H1 (cell line): ENCODE measurements around the gene ATP11A. TPM values are rescaled to one million over a fixed set of nuclear protein-coding genes. Genes with fewer than 3 reads are reported as not detected.

Source experiments
- CTCF ChIA-PET: fragments of 300-600 bp; sonication (Branson Sonifier 250); formaldehyde crosslinking; loops from one replicate; lab custom pipeline; 2021; ENCODE audit not compliant: partially characterized antibody; lab: Charles Lee
- POLR2A ChIA-PET: fragments of 300-600 bp; sonication (Branson Sonifier 250); formaldehyde crosslinking; loops from one replicate; lab custom pipeline; 2021; ENCODE audit warnings: inconsistent platforms; ENCODE audit not compliant: partially characterized antibody; lab: Charles Lee
- DNase-seq, 2 experiments: peaks; one replicate each; pipeline versions ENCODE4 v3.0.0 to v3.0.0-alpha.2; 2010 to 2022; ENCODE audit warnings: low spot score in 2 of 2, low read depth in 1 of 2, mixed read lengths in 1 of 2
- FAIRE-seq: peaks from 2 replicates; lab custom pipeline; 2011; peaks lifted over from hg19 to GRCh38; lab: Jason Lieb, UNC
- H2AFZ ChIP-seq: 2 replicates; pipeline ENCODE4 v1.8.1; 2012; ENCODE audit warnings: low read length, inconsistent platforms
- H2AK5ac ChIP-seq: 2 replicates; pipeline ENCODE4 v1.6.1; 2013; ENCODE audit warnings: low read depth, low read length
- H2BK120ac ChIP-seq: replicated peaks from 2 replicates; pipeline ENCODE3; 2013; ENCODE audit warnings: low read depth, low read length, inconsistent platforms
- H2BK12ac ChIP-seq: 2 replicates; pipeline ENCODE4 v1.6.1; 2013; ENCODE audit warnings: low read depth, low read length
- H2BK15ac ChIP-seq: 2 replicates; pipeline ENCODE4 v1.6.1; 2013; ENCODE audit warnings: low read length
- H2BK20ac ChIP-seq: 2 replicates; pipeline ENCODE4 v1.6.1; 2013; ENCODE audit warnings: low read length
- H2BK5ac ChIP-seq: 2 replicates; pipeline ENCODE4 v1.6.1; 2013; ENCODE audit warnings: low read depth, low read length
- H3K14ac ChIP-seq: 2 replicates; pipeline ENCODE4 v1.6.1; 2013; ENCODE audit warnings: inconsistent platforms; ENCODE audit not compliant: insufficient read length
- H3K18ac ChIP-seq: 2 replicates; pipeline ENCODE4 v1.6.1; 2013; ENCODE audit warnings: low read length; ENCODE audit errors: extremely low read depth
- H3K23ac ChIP-seq: 2 replicates; pipeline ENCODE4 v1.6.1; 2013; ENCODE audit warnings: inconsistent platforms; ENCODE audit not compliant: insufficient read length
- H3K23me2 ChIP-seq: 2 replicates; pipeline ENCODE4 v1.6.1; 2013; ENCODE audit warnings: low read depth, low read length
- H3K27ac ChIP-seq: 2 replicates; pipeline ENCODE4 v1.6.1; 2011; ENCODE audit warnings: low read depth, low read length, inconsistent platforms
- H3K27me3 ChIP-seq, 4 experiments: replicated peaks in 1 of 4; 1 replicate in 1 of 4; 2 replicates in 3 of 4; pipeline versions ENCODE4 v1.6.1 to v1.8.1; 2011 to 2013; ENCODE audit warnings: low read length in 3 of 4, mild to moderate bottlenecking in 3 of 4, inconsistent platforms in 2 of 4, mixed read lengths in 2 of 4, moderate library complexity in 1 of 4; ENCODE audit not compliant: control insufficient read depth in 3 of 4, insufficient read depth in 3 of 4; ENCODE audit errors: extremely low read depth in 1 of 4
- H3K36me3 ChIP-seq, 4 experiments: 2 replicates each; pipeline versions ENCODE4 v1.6.1 to v1.8.1; 2011 to 2013; ENCODE audit warnings: mild to moderate bottlenecking in 4 of 4, low read length in 3 of 4, moderate library complexity in 2 of 4, control low read depth in 1 of 4, inconsistent platforms in 1 of 4; ENCODE audit not compliant: insufficient read depth in 4 of 4, control insufficient read depth in 2 of 4
- H3K4ac ChIP-seq: replicated peaks from 2 replicates; pipeline ENCODE3; 2013; ENCODE audit warnings: low read length, low read depth, mixed read lengths, inconsistent platforms; ENCODE audit not compliant: insufficient read length
- H3K4me1 ChIP-seq, 4 experiments: replicated peaks in 1 of 4; 1 replicate in 1 of 4; 2 replicates in 3 of 4; pipeline versions ENCODE4 v1.6.1 to v1.8.1; 2011 to 2013; ENCODE audit warnings: low read length in 3 of 4, inconsistent platforms in 2 of 4, mixed read lengths in 1 of 4; ENCODE audit not compliant: insufficient read depth in 4 of 4, control insufficient read depth in 3 of 4
- H3K4me2 ChIP-seq, 2 experiments: 2 replicates each; pipeline versions ENCODE4 v1.6.1 to v1.8.1; 2011 to 2013; ENCODE audit warnings: low read depth in 2 of 2, low read length in 2 of 2, control low read depth in 1 of 2, inconsistent platforms in 1 of 2, mild to moderate bottlenecking in 1 of 2; ENCODE audit not compliant: insufficient read depth in 1 of 2
- H3K4me3 ChIP-seq, 4 experiments: fragments of 200-600, 300-600 bp in 1 of 4; sonication (generic), shearing (Covaris generic), sonication (Bioruptor Twin) in 1 of 4; 2 replicates each; pipeline versions ENCODE4 v1.5.1 to v1.8.1; 2011 to 2016; ENCODE audit warnings: low read length in 4 of 4, low read depth in 3 of 4, control low read depth in 2 of 4, inconsistent platforms in 2 of 4, mild to moderate bottlenecking in 2 of 4, mixed read lengths in 1 of 4, moderate library complexity in 1 of 4; ENCODE audit not compliant: insufficient read depth in 2 of 4; ENCODE audit errors: extremely low read depth in 1 of 4
- H3K56ac ChIP-seq: replicated peaks from 2 replicates; pipeline ENCODE3; 2013; ENCODE audit warnings: low read depth, mild to moderate bottlenecking, mixed read lengths, low read length, inconsistent platforms; ENCODE audit not compliant: insufficient read length
- H3K79me1 ChIP-seq: 2 replicates; pipeline ENCODE4 v1.6.1; 2013; ENCODE audit warnings: low read depth, low read length, control low read depth
- H3K79me2 ChIP-seq, 2 experiments: 2 replicates each; pipeline versions ENCODE4 v1.6.1 to v1.8.1; 2012 to 2013; ENCODE audit warnings: low read length in 2 of 2, mild to moderate bottlenecking in 2 of 2, inconsistent platforms in 1 of 2; ENCODE audit not compliant: insufficient read depth in 2 of 2, control insufficient read depth in 1 of 2
- H3K9ac ChIP-seq, 4 experiments: replicated peaks in 1 of 4; 1 replicate in 1 of 4; 2 replicates in 3 of 4; pipeline versions ENCODE4 v1.6.1 to v1.8.1; 2011 to 2013; ENCODE audit warnings: low read depth in 3 of 4, low read length in 3 of 4, control low read depth in 2 of 4, mild to moderate bottlenecking in 2 of 4, moderate library complexity in 2 of 4, inconsistent platforms in 1 of 4; ENCODE audit errors: extremely low read depth in 1 of 4
- H3K9me3 ChIP-seq, 2 experiments: 2 replicates each; pipeline versions ENCODE4 v1.6.1 to v1.8.1; 2012 to 2013; ENCODE audit warnings: mild to moderate bottlenecking in 2 of 2, moderate library complexity in 2 of 2, control low read depth in 1 of 2, inconsistent platforms in 1 of 2, low read depth in 1 of 2, low read length in 1 of 2, mixed read lengths in 1 of 2; ENCODE audit not compliant: insufficient read depth in 2 of 2
- H4K20me1 ChIP-seq, 2 experiments: replicated peaks in 1 of 2; 2 replicates each; pipeline versions ENCODE3 to v1.8.1; 2011 to 2013; ENCODE audit warnings: inconsistent platforms in 2 of 2, low read length in 2 of 2, mild to moderate bottlenecking in 1 of 2; ENCODE audit not compliant: insufficient read depth in 2 of 2, control insufficient read depth in 1 of 2
- H4K5ac ChIP-seq: 2 replicates; pipeline ENCODE4 v1.6.1; 2013; ENCODE audit warnings: low read length, low read depth, mixed read lengths, inconsistent platforms; ENCODE audit not compliant: insufficient read length
- H4K8ac ChIP-seq: 2 replicates; pipeline ENCODE4 v1.8.0; 2013; ENCODE audit warnings: mild to moderate bottlenecking, moderate library complexity, low read length, inconsistent platforms; ENCODE audit not compliant: insufficient read depth; ENCODE audit errors: extremely low read depth
- H4K91ac ChIP-seq: replicated peaks from 2 replicates; pipeline ENCODE3; 2013; ENCODE audit warnings: low read length, mixed read lengths, inconsistent platforms; ENCODE audit not compliant: insufficient read length
- CBX5 ChIP-seq: fragments of 300-800, 300-1000 bp; sonication (generic); IDR thresholded peaks from 2 replicates; pipeline ENCODE4 v1.7.1; 2016; ENCODE audit warnings: antibody characterized with exemption, low read length, low read depth
- CBX8 ChIP-seq: fragments of 300-800, 300-1000 bp; sonication (generic); IDR thresholded peaks from 2 replicates; pipeline ENCODE4 v1.7.1; 2016; ENCODE audit warnings: low read depth, low read length, borderline replicate concordance
- KDM1A ChIP-seq: fragments of 200-600, 300-600 bp; sonication (generic); IDR thresholded peaks from 2 replicates; pipeline ENCODE4 v1.7.1; 2016; ENCODE audit warnings: mild to moderate bottlenecking, low read length, borderline replicate concordance
- POLR2AphosphoS5 ChIP-seq: IDR thresholded peaks from 2 replicates; pipeline ENCODE4 v1.6.1; 2011; ENCODE audit warnings: low read depth, low read length
- RNF2 ChIP-seq: fragments of 200-900, 300-1000 bp; sonication (generic); IDR thresholded peaks from 2 replicates; pipeline ENCODE4 v1.7.1; 2016; ENCODE audit warnings: borderline replicate concordance, low read depth, mild to moderate bottlenecking, antibody characterized with exemption, low read length; ENCODE audit not compliant: poor library complexity, severe bottlenecking; ENCODE audit errors: missing control alignments
- RXRA ChIP-seq: IDR thresholded peaks from 2 replicates; pipeline ENCODE4 v1.6.1; 2011; ENCODE audit warnings: low read depth, mild to moderate bottlenecking, low read length, moderate library complexity; ENCODE audit not compliant: insufficient read depth
- TBP ChIP-seq: IDR thresholded peaks from 2 replicates; pipeline ENCODE4 v1.6.1; 2011; ENCODE audit warnings: low read depth, low read length, improper control_type of control experiment
- WGBS, 2 experiments: shearing (Covaris generic) in 1 of 2; methylation state at CpG; one replicate each; pipeline versions ENCODE4 v1.1.6 to v1.1.7; 2013 to 2015; ENCODE audit warnings: low lambda C conversion rate in 2 of 2, mixed read lengths in 2 of 2, inconsistent platforms in 1 of 2, low coverage in 1 of 2, missing lambda C conversion rate in 1 of 2; ENCODE audit not compliant: insufficient replicate concordance in 2 of 2, insufficient coverage in 1 of 2, insufficient read length in 1 of 2; ENCODE audit errors: extremely low coverage in 1 of 2, missing lambda C conversion rate in 1 of 2; 5-methylcytosine and 5-hydroxymethylcytosine counted together
- polyA plus RNA-seq, 7 experiments: library from polyadenylated mRNA; depleted of rRNA in 3 of 7; stranded (reverse) in 5 of 7; unstranded in 2 of 7; fragments of >200 nt in 5 of 7; fragments of 200-250 nt in 2 of 7; gene quantifications; 1 replicate in 5 of 7; 2 replicates in 1 of 7; 4 replicates in 1 of 7; pipeline versions ENCODE4 v1.2.1 to v1.2.3, GENCODE V29; 2011 to 2013; ENCODE audit warnings: missing spikeins in 2 of 7, mixed read lengths in 2 of 7
- total RNA-seq: library from RNA; stranded (reverse); fragmentation: NEBNext Ultra II Directional; extraction: Animal tissue kit (Norgen Biotek cat#: 25700); gene quantifications from 2 replicates; pipeline ENCODE4 v1.2.1, GENCODE V29; 2021
- TF ChIP-seq, protein P1 (sequence below): IDR thresholded peaks from 2 replicates; pipeline ENCODE4 v1.6.1; 2012; ENCODE audit warnings: inconsistent platforms

ATP11A gene
- total and polyA plus RNA-seq, 2 of the 8 experiments (the other 6 are each of a cell fraction or from before 2014, with no cell fraction given): 28.8 to 72.9 TPM

DNA sequence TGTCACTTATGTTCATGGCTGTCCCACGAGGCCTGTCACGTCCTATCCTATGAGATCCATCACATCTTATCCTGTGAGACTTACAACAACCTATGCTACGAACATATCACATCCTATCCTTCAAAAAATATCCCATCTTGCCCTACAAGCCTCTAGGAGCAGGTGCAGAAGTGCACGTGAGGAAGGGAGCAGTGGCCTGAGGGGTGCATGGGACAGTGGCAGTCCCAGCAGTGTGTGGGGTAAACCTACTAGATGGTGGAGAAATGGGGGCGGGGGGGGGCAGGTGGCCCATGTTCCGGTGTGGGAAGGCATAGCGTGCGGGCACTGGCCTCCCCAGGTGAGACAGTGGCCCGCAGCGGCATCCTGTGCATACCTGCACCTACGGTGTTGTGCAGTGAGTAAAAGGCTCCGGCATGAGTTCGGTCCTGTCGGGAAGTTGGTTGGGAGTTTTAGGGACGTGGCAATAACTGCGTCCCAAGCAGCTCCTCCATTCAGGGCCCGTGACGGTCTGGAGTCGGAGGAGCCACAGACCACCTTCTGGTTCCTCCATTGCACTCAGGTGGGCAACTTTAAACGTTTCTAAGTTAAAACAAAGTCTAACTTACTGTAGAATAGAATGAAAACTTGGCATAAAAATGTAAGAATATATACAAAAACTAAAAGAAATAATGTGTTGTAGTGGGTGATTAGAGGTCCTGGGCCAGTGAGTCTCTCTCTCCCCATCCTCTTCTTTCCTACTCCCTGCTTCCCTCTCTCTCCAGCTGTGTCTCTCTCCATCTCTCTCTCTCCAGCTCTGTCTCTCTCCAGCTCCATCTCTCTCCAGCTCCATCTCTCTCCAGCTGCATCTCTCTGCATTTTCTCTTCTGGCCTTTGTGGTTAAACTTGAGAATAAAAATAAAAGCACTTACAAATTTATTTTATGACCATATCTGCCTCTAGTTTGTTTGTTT, 42.1 kb downstream of the ATP11A start:
- Histone ChIP-seq H3K14ac (no peak overlapping the region), H4K20me1 (peaks cover 0 to 2% of the 10 kb centered on the region in 2 experiments), H2AFZ (no peak overlapping the region), H4K8ac (no peak overlapping the region), H4K91ac (peak overlapping the region; percentile 70), H2BK15ac (no peak overlapping the region; the same call in 1 of the 2 replicates), H2BK20ac (0 out of 2 replicates have a peak overlapping the region, but pooled peaks have one; percentile 0), H3K56ac (no peak overlapping the region), H3K4me3 (no peak overlapping the region), H3K79me2 (peaks cover 0 to 66% of the 10 kb centered on the region in 2 experiments; a peak in 2 of 4 replicates)
- WGBS, 2 experiments: 82% methylated on average over 17 of the region's 20 CpGs; no CpG with 5 or more reads in 1 of the 2 experiments
- TF ChIP-seq KDM1A: no peak
- no peak for TF ChIP-seq RNF2
- TF ChIP-seq TBP: no peak
- TF ChIP-seq CBX5: no peak
- no peak for TF ChIP-seq CBX8
- TF ChIP-seq RXRA: no peak
- no peak for TF ChIP-seq POLR2AphosphoS5
- TF ChIP-seq, protein P1, sequence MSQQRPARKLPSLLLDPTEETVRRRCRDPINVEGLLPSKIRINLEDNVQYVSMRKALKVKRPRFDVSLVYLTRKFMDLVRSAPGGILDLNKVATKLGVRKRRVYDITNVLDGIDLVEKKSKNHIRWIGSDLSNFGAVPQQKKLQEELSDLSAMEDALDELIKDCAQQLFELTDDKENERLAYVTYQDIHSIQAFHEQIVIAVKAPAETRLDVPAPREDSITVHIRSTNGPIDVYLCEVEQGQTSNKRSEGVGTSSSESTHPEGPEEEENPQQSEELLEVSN: no peak
- TF ChIP-seq, all 59 proteins: peak for 0
- H2AK5ac ChIP-seq: peak overlapping the region; percentile 95
- no peaks in the 10 kb centered on the region for H3K27me3 ChIP-seq
- H3K9me3 ChIP-seq: no peaks in the 10 kb centered on the region
- H3K23ac ChIP-seq: no peak overlapping the region
- H3K36me3 ChIP-seq: no peaks in the 10 kb centered on the region
- CTCF ChIA-PET: interaction anchor here (0.7 to 0.9 kb wide), 2 partner anchors 74 to 107 kb away, joined by 3 read pairs; no protein-coding TSS in a partner anchor
- no peak overlapping the region for H2BK120ac ChIP-seq
- no peak for FAIRE-seq
- peaks cover 13 to 42% (median 21%) of the 10 kb centered on the region in 4 experiments for H3K4me1 ChIP-seq
- H2BK12ac ChIP-seq: peak overlapping the region; percentile 29; the same call in 1 of the 2 replicates
- no peak overlapping the region for H3K9ac ChIP-seq
- H2BK5ac ChIP-seq: peak overlapping the region; percentile 78; the same call in 1 of the 2 replicates
- H3K18ac ChIP-seq: peak overlapping the region; percentile 88; the same call in 1 of the 2 replicates
- no peak overlapping the region for H3K27ac ChIP-seq
- H4K5ac ChIP-seq: peak overlapping the region; percentile 44
- no peak overlapping the region for H3K4ac ChIP-seq
- H3K4me2 ChIP-seq: no peak overlapping the region
- H3K79me1 ChIP-seq: peaks cover 12% of the 10 kb centered on the region
- no peak for DNase-seq
- H3K23me2 ChIP-seq: no peaks in the 10 kb centered on the region
- POLR2A ChIA-PET: no interaction called here
